LNCAP (cell line): ENCODE measurements around the gene RPUSD3.

Experiments used
- TF ChIP-seq, protein P1 (sequence below): fragments of 450-650 bp; IDR thresholded peaks from 2 replicates; pipeline ENCODE4 v1.5.1; 2017; ENCODE audit warnings: mild to moderate bottlenecking

Gene RPUSD3

GRCh38 chr3:9794400-9794799 is 49.4 kb downstream of the RPUSD3 start:
- TF ChIP-seq, protein P1, sequence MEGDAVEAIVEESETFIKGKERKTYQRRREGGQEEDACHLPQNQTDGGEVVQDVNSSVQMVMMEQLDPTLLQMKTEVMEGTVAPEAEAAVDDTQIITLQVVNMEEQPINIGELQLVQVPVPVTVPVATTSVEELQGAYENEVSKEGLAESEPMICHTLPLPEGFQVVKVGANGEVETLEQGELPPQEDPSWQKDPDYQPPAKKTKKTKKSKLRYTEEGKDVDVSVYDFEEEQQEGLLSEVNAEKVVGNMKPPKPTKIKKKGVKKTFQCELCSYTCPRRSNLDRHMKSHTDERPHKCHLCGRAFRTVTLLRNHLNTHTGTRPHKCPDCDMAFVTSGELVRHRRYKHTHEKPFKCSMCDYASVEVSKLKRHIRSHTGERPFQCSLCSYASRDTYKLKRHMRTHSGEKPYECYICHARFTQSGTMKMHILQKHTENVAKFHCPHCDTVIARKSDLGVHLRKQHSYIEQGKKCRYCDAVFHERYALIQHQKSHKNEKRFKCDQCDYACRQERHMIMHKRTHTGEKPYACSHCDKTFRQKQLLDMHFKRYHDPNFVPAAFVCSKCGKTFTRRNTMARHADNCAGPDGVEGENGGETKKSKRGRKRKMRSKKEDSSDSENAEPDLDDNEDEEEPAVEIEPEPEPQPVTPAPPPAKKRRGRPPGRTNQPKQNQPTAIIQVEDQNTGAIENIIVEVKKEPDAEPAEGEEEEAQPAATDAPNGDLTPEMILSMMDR = no peak

- TF ChIP-seq, protein P1 = no peak
These were observed 50.5 kb downstream of the RPUSD3 start for GRCh38 chr3:9793161-9793781.

DNA sequence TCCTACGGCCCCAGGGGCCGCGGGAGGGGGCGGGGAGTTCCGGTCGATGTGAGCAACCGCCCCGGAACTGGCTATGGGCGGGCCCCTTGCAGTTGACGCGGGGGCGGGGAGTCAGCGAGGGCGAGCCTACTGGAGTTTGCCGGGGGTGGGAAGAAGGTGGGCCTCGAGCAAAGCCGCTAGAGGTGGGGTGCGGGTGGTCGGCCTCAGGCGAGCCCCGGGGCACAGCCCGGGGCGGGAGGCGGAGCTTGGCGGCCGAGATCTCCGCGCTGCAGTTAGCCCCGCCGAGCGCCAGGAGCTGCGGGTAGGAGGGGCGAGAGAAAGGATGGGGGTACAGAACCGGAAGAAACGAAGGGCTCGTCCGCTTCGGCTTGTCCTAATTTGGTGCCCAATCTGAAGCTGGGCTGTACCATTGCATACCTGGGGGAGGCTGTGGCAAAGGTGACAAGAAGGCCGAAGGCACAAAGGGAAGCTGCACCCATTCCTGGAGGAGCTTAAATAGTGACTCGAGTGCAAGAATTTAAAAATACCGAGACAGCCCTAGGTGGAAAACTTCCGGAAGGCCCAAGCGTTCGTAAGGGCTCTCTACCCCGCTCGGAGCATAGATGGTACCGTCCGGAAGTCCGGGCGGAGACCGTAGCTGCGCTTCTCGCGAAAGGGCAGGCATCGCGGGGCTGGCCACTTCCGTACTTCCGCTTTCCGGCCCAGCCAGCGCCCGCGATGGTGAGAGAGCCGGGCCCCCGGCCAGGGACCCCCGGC is 51.2 kb downstream of the RPUSD3 start, which contains the start of the genes ARPC4 and TADA3:
TSS of gene ARPC4 (plus strand) at position 678 of the 756 bp plus-strand sequence. CDS start at position 718, 40 bp downstream.
TSS of gene TADA3 (minus strand) at position 69 of the 756 bp plus-strand sequence. CDS start 1,007 bp downstream, outside the sequence.
- TF ChIP-seq, protein P1 = no peak

DNA sequence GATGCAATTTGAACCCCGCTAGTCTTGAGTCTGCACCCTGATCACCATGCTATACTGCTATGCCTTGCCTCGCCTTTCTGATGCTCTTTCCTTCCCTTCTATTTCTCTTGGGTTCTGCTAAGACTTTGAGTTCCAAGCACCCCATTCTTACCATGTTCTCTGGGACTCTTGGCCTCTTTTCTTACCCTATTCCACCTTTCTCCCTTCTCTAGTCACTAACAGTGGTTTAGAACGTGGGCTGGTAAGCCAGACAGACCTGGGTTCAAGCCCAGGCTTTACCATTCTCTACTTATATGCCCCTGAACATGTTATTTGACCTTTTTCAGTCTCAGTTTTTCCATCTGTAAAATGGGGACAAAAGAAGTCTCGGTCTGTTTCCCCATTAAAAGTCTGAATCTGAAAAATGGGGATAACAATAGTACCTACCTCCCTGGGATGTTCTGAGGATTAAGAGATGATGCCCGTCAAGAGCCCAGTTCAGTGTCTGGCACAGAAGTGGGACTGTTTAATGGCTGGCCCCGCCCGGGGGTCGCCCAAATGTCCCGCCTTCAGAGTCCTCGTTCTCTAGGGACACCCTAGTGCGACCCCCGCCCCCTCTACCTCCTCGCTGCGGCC is 51.9 kb downstream of the RPUSD3 start:
- TF ChIP-seq, protein P1 = no peak

GRCh38 chr3:9791127-9791526 is 52.7 kb downstream of the RPUSD3 start:
- TF ChIP-seq, protein P1 = no peak
